ENCODE data around the gene OPCML.

DNA sequence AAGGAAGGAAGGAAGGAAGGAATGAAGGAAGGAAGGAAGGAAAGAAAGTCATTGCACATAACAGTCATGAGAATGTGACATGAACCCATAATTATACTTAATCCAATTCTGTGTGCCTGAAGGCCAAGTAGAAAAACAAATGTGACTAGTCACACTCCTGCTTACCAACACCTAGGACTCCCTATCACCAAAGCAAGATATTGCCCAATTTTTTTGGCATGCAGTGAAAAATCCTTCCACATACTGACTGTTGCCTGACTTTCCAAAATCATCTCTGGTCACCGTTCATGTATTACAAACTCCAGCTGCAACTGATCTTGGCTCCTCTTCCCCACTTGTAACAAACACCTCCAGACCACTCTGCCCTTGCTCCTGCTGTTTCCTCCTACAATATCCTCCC lies 516.8 kb downstream of the OPCML start:
- TF ChIP-seq, protein P1, sequence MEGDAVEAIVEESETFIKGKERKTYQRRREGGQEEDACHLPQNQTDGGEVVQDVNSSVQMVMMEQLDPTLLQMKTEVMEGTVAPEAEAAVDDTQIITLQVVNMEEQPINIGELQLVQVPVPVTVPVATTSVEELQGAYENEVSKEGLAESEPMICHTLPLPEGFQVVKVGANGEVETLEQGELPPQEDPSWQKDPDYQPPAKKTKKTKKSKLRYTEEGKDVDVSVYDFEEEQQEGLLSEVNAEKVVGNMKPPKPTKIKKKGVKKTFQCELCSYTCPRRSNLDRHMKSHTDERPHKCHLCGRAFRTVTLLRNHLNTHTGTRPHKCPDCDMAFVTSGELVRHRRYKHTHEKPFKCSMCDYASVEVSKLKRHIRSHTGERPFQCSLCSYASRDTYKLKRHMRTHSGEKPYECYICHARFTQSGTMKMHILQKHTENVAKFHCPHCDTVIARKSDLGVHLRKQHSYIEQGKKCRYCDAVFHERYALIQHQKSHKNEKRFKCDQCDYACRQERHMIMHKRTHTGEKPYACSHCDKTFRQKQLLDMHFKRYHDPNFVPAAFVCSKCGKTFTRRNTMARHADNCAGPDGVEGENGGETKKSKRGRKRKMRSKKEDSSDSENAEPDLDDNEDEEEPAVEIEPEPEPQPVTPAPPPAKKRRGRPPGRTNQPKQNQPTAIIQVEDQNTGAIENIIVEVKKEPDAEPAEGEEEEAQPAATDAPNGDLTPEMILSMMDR (conservative IDR thresholded peaks at IDR 0.05; ENCODE audit: low read depth, low read length): no peak
- TF ChIP-seq EZH2 (IDR thresholded peaks at IDR 0.05; ENCODE audit: borderline replicate concordance, low read depth, low read length, poor library complexity, severe bottlenecking): no peak

Data from A673 (cell line).